Neuronal stem cell (in vitro differentiated cells): ENCODE data around the gene KIAA1586.
"Not testable (repeated sequence)": the region's sequence is repeated elsewhere in the genome, so short reads cannot be mapped to it uniquely, and the experiment has no call there.

Experiments
- DNase-seq: peaks from one replicate; pipeline ENCODE4 v3.0.0-alpha.2; 2013; ENCODE audit warnings: low spot score
- H2AFZ ChIP-seq: one replicate; pipeline ENCODE4 v1.6.1; 2013; ENCODE audit warnings: mild to moderate bottlenecking, low read length, inconsistent platforms
- H2AK5ac ChIP-seq: 2 replicates; pipeline ENCODE4 v1.6.1; 2013; ENCODE audit warnings: low read depth, mild to moderate bottlenecking, inconsistent platforms, low read length, moderate library complexity, mixed read lengths
- H2BK120ac ChIP-seq: 2 replicates; pipeline ENCODE4 v1.6.1; 2013; ENCODE audit warnings: low read depth, mild to moderate bottlenecking, inconsistent platforms, low read length, moderate library complexity, mixed read lengths
- H2BK12ac ChIP-seq: one replicate; pipeline ENCODE4 v1.6.1; 2013; ENCODE audit warnings: low read length, inconsistent platforms
- H2BK15ac ChIP-seq: 2 replicates; pipeline ENCODE4 v1.6.1; 2013; ENCODE audit warnings: mild to moderate bottlenecking, low read length, inconsistent platforms, mixed read lengths
- H2BK5ac ChIP-seq: one replicate; pipeline ENCODE4 v1.6.1; 2013; ENCODE audit warnings: inconsistent platforms, mild to moderate bottlenecking, low read length, moderate library complexity
- H3K14ac ChIP-seq: one replicate; pipeline ENCODE4 v1.6.1; 2013; ENCODE audit warnings: low read length, inconsistent platforms
- H3K18ac ChIP-seq: 2 replicates; pipeline ENCODE4 v1.6.1; 2013; ENCODE audit warnings: low read length, inconsistent platforms
- H3K23ac ChIP-seq: 2 replicates; pipeline ENCODE4 v1.6.1; 2013; ENCODE audit warnings: low read depth, mild to moderate bottlenecking, mixed read lengths, low read length, inconsistent platforms; ENCODE audit not compliant: poor library complexity
- H3K27ac ChIP-seq: replicated peaks from 3 replicates; pipeline ENCODE4 v1.5.1; 2013; ENCODE audit warnings: low read length, inconsistent platforms
- H3K27me3 ChIP-seq, 3 experiments: 2 replicates each; pipeline ENCODE4 v1.6.1; 2013; ENCODE audit warnings: low read length in 3 of 3, mild to moderate bottlenecking in 2 of 3, inconsistent platforms in 1 of 3, low read depth in 1 of 3, mixed read lengths in 1 of 3, moderate library complexity in 1 of 3; ENCODE audit not compliant: control insufficient read depth in 3 of 3, insufficient read depth in 3 of 3
- H3K36me3 ChIP-seq, 2 donors: replicated peaks in 1 of 2; 2 replicates each; pipeline ENCODE4 v1.6.1; 2013; ENCODE audit warnings: low read length in 2 of 2; ENCODE audit not compliant: control insufficient read depth in 2 of 2, insufficient read depth in 2 of 2
- H3K4ac ChIP-seq: 2 replicates; pipeline ENCODE4 v1.6.1; 2013; ENCODE audit warnings: inconsistent platforms, mild to moderate bottlenecking, low read length, moderate library complexity
- H3K4me1 ChIP-seq, 2 donors: 1 replicate in 1 of 2; 2 replicates in 1 of 2; pipeline ENCODE4 v1.6.1; 2013; ENCODE audit warnings: low read length in 2 of 2, low read depth in 1 of 2; ENCODE audit not compliant: control insufficient read depth in 2 of 2, insufficient read depth in 1 of 2
- H3K4me2 ChIP-seq: one replicate; pipeline ENCODE4 v1.6.1; 2013; ENCODE audit warnings: mild to moderate bottlenecking, low read length, inconsistent platforms; ENCODE audit not compliant: insufficient read depth, poor library complexity, severe bottlenecking
- H3K4me3 ChIP-seq, 2 donors: 2 replicates each; pipeline ENCODE4 v1.5.1; 2013; ENCODE audit warnings: low read length in 2 of 2, mild to moderate bottlenecking in 2 of 2, inconsistent platforms in 1 of 2, moderate library complexity in 1 of 2
- H3K79me1 ChIP-seq: one replicate; pipeline ENCODE4 v1.6.1; 2013; ENCODE audit warnings: low read depth, mild to moderate bottlenecking, inconsistent platforms, low read length, moderate library complexity
- H3K9ac ChIP-seq: one replicate; pipeline ENCODE4 v1.6.1; 2013; ENCODE audit warnings: mild to moderate bottlenecking, low read depth, low read length, inconsistent platforms; ENCODE audit not compliant: poor library complexity
- H3K9me3 ChIP-seq, 2 donors: replicated peaks in 1 of 2; 2 replicates each; pipeline versions ENCODE3 to v1.6.1; 2013; ENCODE audit warnings: low read length in 2 of 2, mild to moderate bottlenecking in 2 of 2, inconsistent platforms in 1 of 2, low read depth in 1 of 2, mixed read lengths in 1 of 2, moderate library complexity in 1 of 2; ENCODE audit not compliant: control insufficient read depth in 2 of 2, insufficient read depth in 1 of 2
- H4K8ac ChIP-seq: one replicate; pipeline ENCODE4 v1.6.1; 2013; ENCODE audit warnings: low read depth, mild to moderate bottlenecking, inconsistent platforms, low read length, moderate library complexity
- H4K91ac ChIP-seq: one replicate; pipeline ENCODE4 v1.6.1; 2013; ENCODE audit warnings: low read length, low read depth, mild to moderate bottlenecking, inconsistent platforms; ENCODE audit not compliant: poor library complexity
- WGBS, 2 donors: extraction: QIAGEN DNeasy Blood & Tissue Kit; methylation state at CpG; one replicate each; pipeline ENCODE4 v1.1.7; 2013; ENCODE audit warnings: missing lambda C conversion rate in 2 of 2, mixed read lengths in 1 of 2; ENCODE audit not compliant: insufficient read length in 2 of 2, insufficient replicate concordance in 1 of 2; ENCODE audit errors: extremely low coverage in 2 of 2; 5-methylcytosine and 5-hydroxymethylcytosine counted together

The KIAA1586 gene

DNA sequence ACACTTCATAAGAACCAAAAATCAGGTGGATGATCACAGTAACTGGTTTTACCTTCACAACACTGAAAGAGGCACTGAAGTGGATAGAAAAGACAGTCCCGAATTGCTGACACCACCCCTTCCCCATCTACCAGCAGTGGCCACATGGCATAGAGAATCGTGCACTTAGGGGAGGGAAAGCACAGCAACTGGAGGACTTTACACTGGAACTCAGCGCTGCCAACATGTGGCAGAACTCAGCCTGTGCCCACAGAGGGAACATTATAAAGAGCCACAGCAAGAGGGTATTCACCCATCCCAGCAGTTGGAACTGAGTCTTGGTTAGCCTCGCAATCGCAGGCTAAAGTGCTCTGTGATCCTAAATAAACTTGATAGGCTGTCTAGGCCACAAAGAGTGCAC, 6.5 kb upstream of the KIAA1586 start:
- H3K4me1 ChIP-seq, result no peaks in the 10 kb centered on the region
- no peaks in the 10 kb centered on the region for H3K36me3 ChIP-seq
- H3K27me3 ChIP-seq, result peaks cover 0 to 33% (median 0%) of the 10 kb centered on the region in 3 experiments
- H2BK12ac ChIP-seq, result no peak overlapping the region
- no peaks in the 10 kb centered on the region for H3K9me3 ChIP-seq
- H2BK120ac ChIP-seq, result no peak overlapping the region
- DNase-seq, result no peak
- H4K8ac ChIP-seq, result no peak overlapping the region
- no peak overlapping the region for H3K4ac ChIP-seq
- no peak overlapping the region for H3K14ac ChIP-seq
- no peak overlapping the region for H3K4me3 ChIP-seq
- H3K9ac ChIP-seq, result no peak overlapping the region
- no peak overlapping the region for H2AFZ ChIP-seq
- H3K79me1 ChIP-seq, result no peaks in the 10 kb centered on the region
- H2BK5ac ChIP-seq, result no peak overlapping the region
- H3K18ac ChIP-seq, result no peak overlapping the region
- H2AK5ac ChIP-seq, result no peak overlapping the region
- WGBS, 2 donors, result no CpG with 5 or more reads among the region's 5 CpGs
- no peak overlapping the region for H2BK15ac ChIP-seq
- no peak overlapping the region for H3K4me2 ChIP-seq
- H3K27ac ChIP-seq, result no peak overlapping the region
- no peak overlapping the region for H3K23ac ChIP-seq
- H4K91ac ChIP-seq, result no peak overlapping the region

DNA sequence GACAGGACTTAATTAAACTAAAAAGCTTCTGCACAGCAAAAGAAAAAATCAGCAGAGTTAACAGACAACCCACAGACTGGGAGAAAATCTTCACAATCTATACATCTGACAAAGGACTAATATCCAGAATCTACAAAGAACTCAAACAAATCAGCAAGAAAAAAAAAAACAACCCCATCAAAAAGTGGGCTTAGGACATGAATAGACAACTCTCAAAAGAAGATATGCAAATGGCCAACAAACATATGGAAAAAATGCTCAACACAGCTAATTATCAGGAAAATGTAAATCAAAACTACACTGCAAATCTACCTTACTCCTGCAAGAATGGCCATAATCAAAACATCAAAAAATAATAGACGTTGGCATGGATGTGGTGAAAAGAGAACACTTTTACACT, 2.4 kb upstream of the KIAA1586 start:
- H3K4me2 ChIP-seq, H3K27ac ChIP-seq, H2AK5ac ChIP-seq, H3K4me3 ChIP-seq, H3K79me1 ChIP-seq, H3K9ac ChIP-seq, H3K23ac ChIP-seq, H3K9me3 ChIP-seq, H2BK120ac ChIP-seq, H3K4ac ChIP-seq, H4K8ac ChIP-seq, DNase-seq, H2BK15ac ChIP-seq, H2BK5ac ChIP-seq, H4K91ac ChIP-seq, H3K4me1 ChIP-seq, H2BK12ac ChIP-seq, H2AFZ ChIP-seq, H3K14ac ChIP-seq, H3K18ac ChIP-seq: not testable (repeated sequence)
- H3K36me3 ChIP-seq, result peaks cover 0 to 11% of the 10 kb centered on the region in 2 donors
- peaks cover 0 to 15% (median 0%) of the 10 kb centered on the region in 3 experiments for H3K27me3 ChIP-seq
- no CpG with 5 or more reads among the region's 1 CpG for WGBS, 2 donors

DNA sequence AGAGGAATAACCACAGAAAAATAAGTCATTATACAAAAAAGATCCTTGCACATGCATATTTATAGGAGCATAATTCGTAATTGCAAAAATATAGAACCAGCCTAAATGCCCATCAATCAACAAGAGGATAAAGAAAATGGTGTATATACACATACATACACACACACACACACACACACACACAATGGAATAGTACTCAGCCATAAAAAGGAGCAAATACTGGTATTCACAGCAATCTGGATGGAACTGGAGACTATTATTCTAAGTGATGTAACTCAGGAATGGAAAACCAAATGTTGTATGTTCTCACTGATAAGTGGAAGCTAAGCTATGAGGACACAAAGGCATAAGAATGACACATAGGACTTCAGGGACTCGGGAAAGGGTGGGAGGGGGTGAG, 1.9 kb upstream of the KIAA1586 start:
- Histone ChIP-seq H2BK120ac (no peak overlapping the region), H2AFZ (no peak overlapping the region), H4K8ac (no peak overlapping the region), H3K4me2 (no peak overlapping the region), H2BK5ac (no peak overlapping the region), H3K79me1 (no peaks in the 10 kb centered on the region), H2AK5ac (no peak overlapping the region), H3K27me3 (peaks cover 0 to 10% (median 0%) of the 10 kb centered on the region in 3 experiments), H4K91ac (no peak overlapping the region), H3K9me3 (peaks cover 0 to 4% of the 10 kb centered on the region in 2 donors), H3K23ac (no peak overlapping the region), H3K4me3 (no peak overlapping the region), H3K4ac (no peak overlapping the region), H3K27ac (no peak overlapping the region), H3K14ac (no peak overlapping the region), H2BK15ac (no peak overlapping the region), H3K4me1 (peaks cover 0 to 3% of the 10 kb centered on the region in 2 donors), H3K18ac (no peak overlapping the region), H2BK12ac (no peak overlapping the region), H3K9ac (no peak overlapping the region), H3K36me3 (peaks cover 0 to 16% of the 10 kb centered on the region in 2 donors)
- no CpG with 5 or more reads among the region's 2 CpGs for WGBS, 2 donors
- DNase-seq, result no peak

DNA sequence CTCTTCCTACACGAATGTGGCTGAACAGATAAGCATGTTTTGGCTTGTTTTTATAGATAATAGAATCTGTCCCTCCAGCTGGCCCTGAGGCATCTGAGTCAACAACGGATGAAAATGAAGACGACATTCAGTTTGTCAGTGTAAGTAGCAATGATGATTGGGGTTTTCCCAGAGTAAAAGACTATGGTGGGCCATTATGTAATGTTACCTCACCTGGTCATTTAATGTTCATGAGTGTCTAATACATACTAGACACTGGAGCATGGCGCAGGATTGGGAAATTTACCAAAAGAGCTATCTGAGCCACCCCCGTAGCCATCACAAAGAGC, 728 bp downstream of the KIAA1586 start:
- no CpG with 5 or more reads among the region's 5 CpGs for WGBS, 2 donors
- H2BK15ac ChIP-seq, H4K8ac ChIP-seq, H3K4me3 ChIP-seq, H3K9me3 ChIP-seq, H2BK12ac ChIP-seq, H2BK5ac ChIP-seq, H3K18ac ChIP-seq, H3K14ac ChIP-seq, H3K23ac ChIP-seq, H3K79me1 ChIP-seq, DNase-seq, H4K91ac ChIP-seq, H3K4me1 ChIP-seq, H3K9ac ChIP-seq, H3K4ac ChIP-seq, H3K27me3 ChIP-seq, H3K4me2 ChIP-seq, H3K27ac ChIP-seq, H2BK120ac ChIP-seq, H2AFZ ChIP-seq, H2AK5ac ChIP-seq: not testable (repeated sequence)
- H3K36me3 ChIP-seq, result peaks cover 3 to 42% of the 10 kb centered on the region in 2 donors
